ENCODE results near the gene NAPB.

- no peak for TF ChIP-seq SRF (IDR thresholded peaks at IDR 0.05; ENCODE audit: low read depth in 2 of 2, low read length in 2 of 2)
- no peak for TF ChIP-seq CTCF (IDR thresholded peaks at IDR 0.05 in 2 of 3, conservative IDR thresholded peaks at IDR 0.05 in 1 of 3; ENCODE audit: control insufficient read depth in 2 of 3, extremely low read depth in 1 of 3, insufficient read depth in 1 of 3, low read depth in 3 of 3, low read length in 3 of 3)
- TF ChIP-seq TCF12 (IDR thresholded peaks at IDR 0.05; ENCODE audit: low read depth, low read length) = no peak
- TF ChIP-seq MAX (IDR thresholded peaks at IDR 0.05; ENCODE audit: low read depth, low read length) = no peak
- no peak for TF ChIP-seq CHD1 (IDR thresholded peaks at IDR 0.05; ENCODE audit: low read depth, low read length)
- no peak for TF ChIP-seq TAF1 (IDR thresholded peaks at IDR 0.05; ENCODE audit: borderline replicate concordance, low read depth, low read length)
- TF ChIP-seq POLR2AphosphoS5 (IDR thresholded peaks at IDR 0.05; ENCODE audit: low read length) = no peak
- TF ChIP-seq ATF3 (IDR thresholded peaks at IDR 0.05; ENCODE audit: borderline replicate concordance, extremely low read depth, low read depth, low read length) = no peak
- no peak for TF ChIP-seq POLR2AphosphoS2 (IDR thresholded peaks at IDR 0.05; ENCODE audit: low read depth, low read length)
- TF ChIP-seq CHD2 (IDR thresholded peaks at IDR 0.05; ENCODE audit: borderline replicate concordance, low read depth, low read length) = no peak
These were observed 24.2 kb downstream of the NAPB start for GRCh38 chr20:23396950-23397627.

All from GM12878 (cell line).